ENCODE measurements around the gene PIWIL4. TPM values are rescaled to one million over a fixed set of nuclear protein-coding genes. Genes with fewer than 3 reads are reported as not detected.

Gene PIWIL4
- total and polyA plus RNA-seq, 7 experiments from 2014 or later, result 0.59 to 3.1 (median 1.2) TPM

DNA sequence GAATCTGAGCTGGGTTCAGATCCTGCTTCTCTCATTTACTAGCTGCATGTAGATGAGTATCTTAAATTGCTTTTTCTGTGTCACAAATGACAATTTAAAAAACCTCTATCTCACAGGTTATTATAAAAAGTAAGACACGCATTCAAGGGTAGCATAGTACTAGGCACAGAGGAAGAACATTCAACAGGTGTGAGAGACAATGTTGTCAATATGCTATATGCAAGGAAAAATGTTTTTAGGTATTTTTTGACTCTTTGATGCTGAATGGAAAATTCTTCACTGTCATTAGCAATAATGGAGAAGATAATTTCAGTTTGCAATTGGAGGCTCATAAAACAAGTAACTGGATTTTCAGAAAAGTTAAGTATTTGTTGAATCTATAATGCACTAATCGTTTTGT lies 81.6 kb downstream of the PIWIL4 start:
- no peak overlapping the region for H3K27ac Mint-ChIP-seq
- intact Hi-C loops (cut with micrococcal nuclease), result no loop called here
- H3K4me1 Mint-ChIP-seq, result no peaks in the 10 kb centered on the region

GRCh38 chr11:94649254-94649653 lies 82.1 kb downstream of the PIWIL4 start:
- no peaks in the 10 kb centered on the region for H3K36me3 Mint-ChIP-seq
- no peaks in the 10 kb centered on the region for H3K36me3 ChIP-seq (ENCODE audit: control insufficient read depth in 2 of 3, insufficient read depth in 3 of 3, low read length in 3 of 3)
- no peaks in the 10 kb centered on the region for H3K27me3 ChIP-seq (ENCODE audit: control insufficient read depth in 2 of 2, insufficient read depth in 2 of 2, low read length in 2 of 2)
- no peaks in the 10 kb centered on the region for H3K9me3 ChIP-seq (ENCODE audit: control insufficient read depth in 2 of 3, low read length in 3 of 3)
- intact Hi-C loops (cut with micrococcal nuclease), result no loop called here
- H3K4me3 ChIP-seq (ENCODE audit: low read length), result no peak overlapping the region
- no peaks in the 10 kb centered on the region for H3K9me3 Mint-ChIP-seq
- no peaks in the 10 kb centered on the region for H3K4me1 ChIP-seq (ENCODE audit: control insufficient read depth in 2 of 2, insufficient read depth in 2 of 2, low read length in 2 of 2)
- ChIA-PET POLR2A (no interaction called here), CTCF (no interaction called here)
- H3K27ac ChIP-seq (ENCODE audit: low read depth, low read length), result no peak overlapping the region
- H3K4me1 Mint-ChIP-seq, result no peaks in the 10 kb centered on the region
- peaks cover 4 to 13% (median 7%) of the 10 kb centered on the region in 5 donors for H3K27me3 Mint-ChIP-seq
- no peak for ATAC-seq
- no peak overlapping the region for H3K4me3 Mint-ChIP-seq
- H3K27ac Mint-ChIP-seq, result no peak overlapping the region
- DNase-seq, result no peak

More for the DNA sequence above, 81.6 kb downstream of the PIWIL4 start:
- H3K27ac ChIP-seq (ENCODE audit: low read depth, low read length), result no peak overlapping the region
- DNase-seq (no peak), ATAC-seq (no peak)
- Mint-ChIP-seq H3K27me3 (peaks cover 4 to 13% (median 7%) of the 10 kb centered on the region in 5 donors), H3K36me3 (no peaks in the 10 kb centered on the region), H3K9me3 (no peaks in the 10 kb centered on the region), H3K4me3 (no peak overlapping the region)
- H3K27me3 ChIP-seq (ENCODE audit: control insufficient read depth in 2 of 2, insufficient read depth in 2 of 2, low read length in 2 of 2), result no peaks in the 10 kb centered on the region
- ChIA-PET CTCF (no interaction called here), POLR2A (no interaction called here)
- H3K9me3 ChIP-seq (ENCODE audit: control insufficient read depth in 2 of 3, low read length in 3 of 3), result no peaks in the 10 kb centered on the region
- no peaks in the 10 kb centered on the region for H3K4me1 ChIP-seq (ENCODE audit: control insufficient read depth in 2 of 2, insufficient read depth in 2 of 2, low read length in 2 of 2)
- H3K36me3 ChIP-seq (ENCODE audit: control insufficient read depth in 2 of 3, insufficient read depth in 3 of 3, low read length in 3 of 3), result no peaks in the 10 kb centered on the region
- no peak overlapping the region for H3K4me3 ChIP-seq (ENCODE audit: low read length)

GRCh38 chr11:94649964-94650623 lies 82.9 kb downstream of the PIWIL4 start:
- H3K9me3 Mint-ChIP-seq, result no peaks in the 10 kb centered on the region
- no peaks in the 10 kb centered on the region for H3K4me1 Mint-ChIP-seq
- no peak overlapping the region for H3K27ac Mint-ChIP-seq
- no peaks in the 10 kb centered on the region for H3K36me3 Mint-ChIP-seq
- Histone ChIP-seq H3K27me3 (ENCODE audit: control insufficient read depth in 2 of 2, insufficient read depth in 2 of 2, low read length in 2 of 2) (no peaks in the 10 kb centered on the region), H3K27ac (ENCODE audit: low read depth, low read length) (no peak overlapping the region), H3K36me3 (ENCODE audit: control insufficient read depth in 2 of 3, insufficient read depth in 3 of 3, low read length in 3 of 3) (no peaks in the 10 kb centered on the region), H3K4me1 (ENCODE audit: control insufficient read depth in 2 of 2, insufficient read depth in 2 of 2, low read length in 2 of 2) (no peaks in the 10 kb centered on the region), H3K9me3 (ENCODE audit: control insufficient read depth in 2 of 3, low read length in 3 of 3) (no peaks in the 10 kb centered on the region), H3K4me3 (ENCODE audit: low read length) (no peak overlapping the region)
- no peak overlapping the region for H3K4me3 Mint-ChIP-seq
- intact Hi-C loops (cut with micrococcal nuclease), result no loop called here
- peaks cover 4 to 18% (median 7%) of the 10 kb centered on the region in 5 donors for H3K27me3 Mint-ChIP-seq
- DNase-seq (no peak), ATAC-seq (no peak)
- CTCF ChIA-PET, result no interaction called here
- POLR2A ChIA-PET, result no interaction called here

- ATAC-seq (no peak), DNase-seq (no peak)
- Mint-ChIP-seq H3K4me3 (no peak overlapping the region), H3K27me3 (peaks cover 4 to 18% (median 7%) of the 10 kb centered on the region in 5 donors), H3K4me1 (no peaks in the 10 kb centered on the region), H3K36me3 (no peaks in the 10 kb centered on the region), H3K27ac (no peak overlapping the region), H3K9me3 (no peaks in the 10 kb centered on the region)
- Histone ChIP-seq H3K27ac (ENCODE audit: low read depth, low read length) (no peak overlapping the region), H3K27me3 (ENCODE audit: control insufficient read depth in 2 of 2, insufficient read depth in 2 of 2, low read length in 2 of 2) (no peaks in the 10 kb centered on the region), H3K4me1 (ENCODE audit: control insufficient read depth in 2 of 2, insufficient read depth in 2 of 2, low read length in 2 of 2) (no peaks in the 10 kb centered on the region), H3K4me3 (ENCODE audit: low read length) (no peak overlapping the region), H3K36me3 (ENCODE audit: control insufficient read depth in 2 of 3, insufficient read depth in 3 of 3, low read length in 3 of 3) (no peaks in the 10 kb centered on the region), H3K9me3 (ENCODE audit: control insufficient read depth in 2 of 3, low read length in 3 of 3) (no peaks in the 10 kb centered on the region)
- ChIA-PET POLR2A (no interaction called here), CTCF (no interaction called here)
- intact Hi-C loops (cut with micrococcal nuclease), result no loop called here
These were observed 83.6 kb downstream of the PIWIL4 start for GRCh38 chr11:94650756-94651155.

- H3K27me3 Mint-ChIP-seq, result peaks cover 0 to 26% (median 13%) of the 10 kb centered on the region in 5 donors
- Histone ChIP-seq H3K4me3 (ENCODE audit: low read length) (no peak overlapping the region), H3K9me3 (ENCODE audit: control insufficient read depth in 2 of 3, low read length in 3 of 3) (no peaks in the 10 kb centered on the region), H3K27me3 (ENCODE audit: control insufficient read depth in 2 of 2, insufficient read depth in 2 of 2, low read length in 2 of 2) (no peaks in the 10 kb centered on the region), H3K27ac (ENCODE audit: low read depth, low read length) (no peak overlapping the region), H3K36me3 (ENCODE audit: control insufficient read depth in 2 of 3, insufficient read depth in 3 of 3, low read length in 3 of 3) (no peaks in the 10 kb centered on the region), H3K4me1 (ENCODE audit: control insufficient read depth in 2 of 2, insufficient read depth in 2 of 2, low read length in 2 of 2) (no peaks in the 10 kb centered on the region)
- ATAC-seq (no peak), DNase-seq (no peak)
- ChIA-PET POLR2A (no interaction called here), CTCF (no interaction called here)
- intact Hi-C loops (cut with micrococcal nuclease), result no loop called here
- no peaks in the 10 kb centered on the region for H3K36me3 Mint-ChIP-seq
- no peaks in the 10 kb centered on the region for H3K4me1 Mint-ChIP-seq
- H3K27ac Mint-ChIP-seq, result no peak overlapping the region
- H3K9me3 Mint-ChIP-seq, result no peaks in the 10 kb centered on the region
- H3K4me3 Mint-ChIP-seq, result no peak overlapping the region
These were observed 85.6 kb downstream of the PIWIL4 start for GRCh38 chr11:94652735-94653284.

GRCh38 chr11:94653561-94653960 lies 86.4 kb downstream of the PIWIL4 start:
- Mint-ChIP-seq H3K27me3 (peaks cover 0 to 26% (median 10%) of the 10 kb centered on the region in 5 donors), H3K4me3 (no peak overlapping the region), H3K9me3 (no peaks in the 10 kb centered on the region), H3K36me3 (no peaks in the 10 kb centered on the region), H3K4me1 (no peaks in the 10 kb centered on the region), H3K27ac (no peak overlapping the region)
- no peaks in the 10 kb centered on the region for H3K27me3 ChIP-seq (ENCODE audit: control insufficient read depth in 2 of 2, insufficient read depth in 2 of 2, low read length in 2 of 2)
- no peak overlapping the region for H3K27ac ChIP-seq (ENCODE audit: low read depth, low read length)
- H3K4me1 ChIP-seq (ENCODE audit: control insufficient read depth in 2 of 2, insufficient read depth in 2 of 2, low read length in 2 of 2), result no peaks in the 10 kb centered on the region
- CTCF ChIA-PET, result no interaction called here
- DNase-seq (no peak), ATAC-seq (no peak)
- POLR2A ChIA-PET, result no interaction called here
- no peaks in the 10 kb centered on the region for H3K36me3 ChIP-seq (ENCODE audit: control insufficient read depth in 2 of 3, insufficient read depth in 3 of 3, low read length in 3 of 3)
- no peaks in the 10 kb centered on the region for H3K9me3 ChIP-seq (ENCODE audit: control insufficient read depth in 2 of 3, low read length in 3 of 3)
- H3K4me3 ChIP-seq (ENCODE audit: low read length), result no peak overlapping the region
- intact Hi-C loops (cut with micrococcal nuclease), result no loop called here

DNA sequence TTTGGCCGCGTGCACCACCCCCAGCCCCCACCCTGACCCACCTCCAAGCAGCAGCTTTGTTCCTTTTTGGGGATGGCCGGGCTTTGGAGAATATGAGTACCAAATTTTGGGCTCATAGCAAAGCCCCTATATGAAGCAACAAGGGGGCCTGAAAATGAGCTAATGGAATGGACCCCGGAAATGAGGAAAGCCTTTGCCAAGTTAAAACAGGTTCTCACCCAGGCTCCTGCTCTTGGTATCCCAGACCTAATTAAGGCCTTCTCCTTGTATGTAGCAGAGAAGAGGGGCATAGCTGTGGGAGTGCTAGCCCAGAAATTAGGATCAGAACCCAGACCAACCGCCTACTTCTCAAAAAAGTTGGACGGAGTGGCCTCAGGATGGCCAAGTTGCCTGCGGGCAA lies 87.0 kb downstream of the PIWIL4 start:
- Mint-ChIP-seq H3K9me3 (no peaks in the 10 kb centered on the region), H3K27me3 (peaks cover 0 to 31% (median 14%) of the 10 kb centered on the region in 5 donors), H3K36me3 (no peaks in the 10 kb centered on the region), H3K4me1 (no peaks in the 10 kb centered on the region), H3K4me3 (no peak overlapping the region), H3K27ac (no peak overlapping the region)
- Histone ChIP-seq H3K4me3 (ENCODE audit: low read length) (no peak overlapping the region), H3K36me3 (ENCODE audit: control insufficient read depth in 2 of 3, insufficient read depth in 3 of 3, low read length in 3 of 3) (no peaks in the 10 kb centered on the region), H3K27ac (ENCODE audit: low read depth, low read length) (no peak overlapping the region), H3K4me1 (ENCODE audit: control insufficient read depth in 2 of 2, insufficient read depth in 2 of 2, low read length in 2 of 2) (no peaks in the 10 kb centered on the region), H3K9me3 (ENCODE audit: control insufficient read depth in 2 of 3, low read length in 3 of 3) (no peaks in the 10 kb centered on the region), H3K27me3 (ENCODE audit: control insufficient read depth in 2 of 2, insufficient read depth in 2 of 2, low read length in 2 of 2) (no peaks in the 10 kb centered on the region)
- no peak for ATAC-seq
- CTCF ChIA-PET, result no interaction called here
- intact Hi-C loops (cut with micrococcal nuclease), result no loop called here
- POLR2A ChIA-PET, result no interaction called here
- no peak for DNase-seq

Measured in naive thymus-derived CD4-positive, alpha-beta T cell (primary cell).